CMK (cell line): ENCODE results near the gene TARBP1.

Experiments
- DNase-seq: peaks from one replicate; pipeline ENCODE4 v3.0.0-alpha.2; 2010; ENCODE audit warnings: low read depth

The TARBP1 gene

GRCh38 chr1:234484991-234485739, 6.2 kb upstream of the TARBP1 start:
- no peak for DNase-seq

- no peak for DNase-seq
Observed at GRCh38 chr1:234484218-234484617, 5.2 kb upstream of the TARBP1 start.

- no peak for DNase-seq
Observed at GRCh38 chr1:234481771-234482170, 2.8 kb upstream of the TARBP1 start.

- no peak for DNase-seq
Observed at GRCh38 chr1:234479866-234480265, 887 bp upstream of the TARBP1 start.

- DNase-seq: no peak
Observed at GRCh38 chr1:234479310-234479559, 256 bp upstream of the TARBP1 start.

- DNase-seq: no peak
Observed at GRCh38 chr1:234478152-234478480, 863 bp downstream of the TARBP1 start.

- DNase-seq: no peak
Observed at GRCh38 chr1:234477386-234478151, 1.4 kb downstream of the TARBP1 start.

GRCh38 chr1:234476172-234476571, 2.8 kb downstream of the TARBP1 start:
- no peak for DNase-seq

GRCh38 chr1:234475167-234475793, 3.7 kb downstream of the TARBP1 start:
- no peak for DNase-seq

GRCh38 chr1:234474375-234474774, 4.6 kb downstream of the TARBP1 start:
- DNase-seq: no peak

GRCh38 chr1:234473118-234473517, 5.9 kb downstream of the TARBP1 start:
- no peak for DNase-seq

- no peak for DNase-seq
Observed at GRCh38 chr1:234469376-234469775, 9.6 kb downstream of the TARBP1 start.

GRCh38 chr1:234468580-234468979, 10.4 kb downstream of the TARBP1 start:
- no peak for DNase-seq

GRCh38 chr1:234467821-234468220, 11.2 kb downstream of the TARBP1 start:
- no peak for DNase-seq

- DNase-seq: no peak
Observed at GRCh38 chr1:234466945-234467344, 12.0 kb downstream of the TARBP1 start.

- DNase-seq: no peak
Observed at GRCh38 chr1:234463749-234464148, 15.2 kb downstream of the TARBP1 start.

- no peak for DNase-seq
Observed at GRCh38 chr1:234460652-234461051, 18.3 kb downstream of the TARBP1 start.

GRCh38 chr1:234458352-234459017, 20.5 kb downstream of the TARBP1 start:
- DNase-seq: no peak

- no peak for DNase-seq
Observed at GRCh38 chr1:234454926-234455325, 24.1 kb downstream of the TARBP1 start.

- no peak for DNase-seq
Observed at GRCh38 chr1:234452406-234452965, 26.5 kb downstream of the TARBP1 start.

- no peak for DNase-seq
Observed at GRCh38 chr1:234440348-234440747, 38.6 kb downstream of the TARBP1 start.

- no peak for DNase-seq
Observed at GRCh38 chr1:234438579-234438978, 40.4 kb downstream of the TARBP1 start.
